HG03095 (cell line): ENCODE data around the gene SWAP70.
"Not testable (repeated sequence)": the region's sequence is repeated elsewhere in the genome, so short reads cannot be mapped to it uniquely, and the experiment has no call there.

Experiments
- ATAC-seq: cut with Tn5 transposase; IDR thresholded peaks from one replicate; pipeline ENCODE4 v1.9.1; 2021; ENCODE audit warnings: moderate library complexity; ENCODE audit not compliant: unreplicated experiment

Gene SWAP70

GRCh38 chr11:9663699-9664275 lies at the start of gene SWAP70:
Gene SWAP70, plus strand, starts transcription at chr11:9664077. Its CDS starts 103 bp downstream, at chr11:9664180.
- peak; percentile 83 for ATAC-seq

GRCh38 chr11:9615031-9615451 lies 48.8 kb upstream of the SWAP70 start:
- ATAC-seq: peak; percentile 50

- ATAC-seq: no peak
Observed at GRCh38 chr11:9616042-9616675, 47.7 kb upstream of the SWAP70 start.

GRCh38 chr11:9616858-9617257 lies 47.0 kb upstream of the SWAP70 start:
- ATAC-seq: no peak

GRCh38 chr11:9617940-9618339 lies 45.9 kb upstream of the SWAP70 start:
- no peak for ATAC-seq

- no peak for ATAC-seq
Observed at GRCh38 chr11:9619004-9619403, 44.9 kb upstream of the SWAP70 start.

GRCh38 chr11:9619971-9620370 lies 43.9 kb upstream of the SWAP70 start:
- no peak for ATAC-seq

GRCh38 chr11:9622353-9622752 lies 41.5 kb upstream of the SWAP70 start:
- not testable (repeated sequence) for ATAC-seq

- ATAC-seq: not testable (repeated sequence)
Observed at GRCh38 chr11:9623053-9623452, 40.8 kb upstream of the SWAP70 start.

GRCh38 chr11:9624448-9624847 lies 39.4 kb upstream of the SWAP70 start:
- no peak for ATAC-seq

GRCh38 chr11:9625162-9625561 lies 38.7 kb upstream of the SWAP70 start:
- no peak for ATAC-seq

- no peak for ATAC-seq
Observed at GRCh38 chr11:9625728-9626127, 38.1 kb upstream of the SWAP70 start.

- ATAC-seq: no peak
Observed at GRCh38 chr11:9626496-9627394, 37.1 kb upstream of the SWAP70 start.

- no peak for ATAC-seq
Observed at GRCh38 chr11:9629064-9629463, 34.8 kb upstream of the SWAP70 start.

GRCh38 chr11:9633679-9634078 lies 30.2 kb upstream of the SWAP70 start:
- ATAC-seq: no peak

- no peak for ATAC-seq
Observed at GRCh38 chr11:9636691-9637090, 27.2 kb upstream of the SWAP70 start.

- ATAC-seq: no peak
Observed at GRCh38 chr11:9639099-9639498, 24.8 kb upstream of the SWAP70 start.

GRCh38 chr11:9639985-9640384 lies 23.9 kb upstream of the SWAP70 start:
- ATAC-seq: no peak

- no peak for ATAC-seq
Observed at GRCh38 chr11:9642894-9643293, 21.0 kb upstream of the SWAP70 start.

GRCh38 chr11:9643751-9644150 lies 20.1 kb upstream of the SWAP70 start:
- ATAC-seq: no peak

GRCh38 chr11:9645881-9646280 lies 18.0 kb upstream of the SWAP70 start:
- ATAC-seq: no peak

GRCh38 chr11:9646324-9646723 lies 17.6 kb upstream of the SWAP70 start:
- ATAC-seq: no peak
